Spleen (tissue), 11 donors: ENCODE measurements around the gene LPP. TPM values are rescaled to one million over a fixed set of nuclear protein-coding genes. Genes with fewer than 3 reads are reported as not detected.

Experiments
- DNase-seq: peaks from one replicate; pipeline ENCODE4 v3.0.0-alpha.2; 2020
- H3K27ac ChIP-seq, 8 donors: fragments of 200-600 bp; sonication (generic) in 7 of 8; 1 replicate in 4 of 8; 2 replicates in 4 of 8; pipeline versions ENCODE4 v1.5.0 to v1.8.0; 2016 to 2021; ENCODE audit warnings: inconsistent platforms in 4 of 8, mild to moderate bottlenecking in 4 of 8, moderate library complexity in 1 of 8
- H3K27me3 ChIP-seq, 7 donors: fragments of 200-600 bp; sonication (generic) in 6 of 7; replicated peaks in 1 of 7; 1 replicate in 4 of 7; 2 replicates in 3 of 7; pipeline versions ENCODE4 v1.5.0 to v1.8.0; 2016 to 2021; ENCODE audit warnings: inconsistent platforms in 3 of 7, mild to moderate bottlenecking in 1 of 7
- H3K36me3 ChIP-seq, 6 donors: fragments of 200-600 bp; sonication (generic) in 5 of 6; 1 replicate in 4 of 6; 2 replicates in 2 of 6; pipeline versions ENCODE4 v1.5.0 to v1.8.0; 2016 to 2021; ENCODE audit warnings: inconsistent platforms in 2 of 6
- H3K4me1 ChIP-seq, 6 donors: fragments of 200-600 bp; sonication (generic) in 5 of 6; 1 replicate in 3 of 6; 2 replicates in 3 of 6; pipeline versions ENCODE4 v1.5.0 to v1.8.0; 2016 to 2021; ENCODE audit warnings: inconsistent platforms in 3 of 6
- H3K4me3 ChIP-seq, 8 donors: fragments of 200-600 bp; sonication (generic) in 7 of 8; 1 replicate in 4 of 8; 2 replicates in 4 of 8; pipeline versions ENCODE4 v1.5.0 to v1.8.0; 2016 to 2021; ENCODE audit warnings: inconsistent platforms in 4 of 8, mild to moderate bottlenecking in 4 of 8, moderate library complexity in 2 of 8
- H3K9me3 ChIP-seq, 8 donors: fragments of 200-600 bp; sonication (generic) in 7 of 8; 1 replicate in 4 of 8; 2 replicates in 4 of 8; pipeline versions ENCODE4 v1.5.0 to v1.8.0; 2016 to 2021; ENCODE audit warnings: inconsistent platforms in 4 of 8
- POLR2A ChIP-seq, 3 donors: fragments of 450-650 bp; IDR thresholded peaks; one replicate each; pipeline ENCODE4 v1.5.1; 2017; ENCODE audit warnings: antibody characterized with exemption in 3 of 3, mild to moderate bottlenecking in 1 of 3
- POLR2AphosphoS5 ChIP-seq, 3 donors: sonication (generic); formaldehyde crosslinking; IDR thresholded peaks; one replicate each; pipeline ENCODE4 v1.5.1; 2017; ENCODE audit warnings: antibody characterized with exemption in 3 of 3
- WGBS, 5 donors: extraction: QIAGEN DNeasy Blood & Tissue Kit in 3 of 5; methylation state at CpG; one replicate each; pipeline versions ENCODE4 v1.1.5 to v1.1.7; 2013 to 2018; 5-methylcytosine and 5-hydroxymethylcytosine counted together
- intact Hi-C: fragments of 100-400 bp; cut with DNase I; formaldehyde crosslinking; loops from one replicate; pipeline ENCODE4 v1.15.0; 2023; ENCODE audit warnings: low total_unique reads
- polyA plus RNA-seq, 3 donors: library from polyadenylated mRNA; stranded (reverse); fragments of 200-250 nt; gene quantifications; one replicate each; pipeline ENCODE4 v1.2.1, GENCODE V29; 2013
- total RNA-seq, 7 donors: library from RNA; depleted of rRNA in 3 of 7; stranded (reverse); fragments of >200 nt in 3 of 7; fragmentation: NEBNext Ultra II Directional in 4 of 7; extraction: Animal tissue kit (Norgen Biotek cat#: 25700) in 4 of 7; gene quantifications; one replicate each; pipeline versions ENCODE4 v1.1.0 to v1.2.1, GENCODE V29; 2016 to 2021
- TF ChIP-seq, protein P1 (sequence below), 11 experiments: fragments of 200-600 bp in 7 of 11; fragments of 450-650 bp in 4 of 11; sonication (generic) in 4 of 11; IDR thresholded peaks in 8 of 11; conservative IDR thresholded peaks in 3 of 11; 1 replicate in 7 of 11; 2 replicates in 4 of 11; pipeline versions ENCODE4 v1.4.0 to v1.8.0; 2016 to 2021; ENCODE audit warnings: antibody characterized with exemption in 11 of 11, inconsistent platforms in 4 of 11, mild to moderate bottlenecking in 1 of 11
- donor health status: healthy with polysubstance abuse.
- donor health status: DM: no; HTN: no; CAD: no; lungs with moderate emphysema.
- donor health status: DM: no; HTN: no; CAD: no.
- donor health status: Bipolar disorder and iron deficiency.
- donor health status: healthy.
- donor health status: DM: no; HTN: no; CAD: no.
- donor health status: DM: yes; HTN: yes; CAD: no.

LPP gene
- total and polyA plus RNA-seq, 10 donors: 2.4 to 270 (median 156) TPM

DNA sequence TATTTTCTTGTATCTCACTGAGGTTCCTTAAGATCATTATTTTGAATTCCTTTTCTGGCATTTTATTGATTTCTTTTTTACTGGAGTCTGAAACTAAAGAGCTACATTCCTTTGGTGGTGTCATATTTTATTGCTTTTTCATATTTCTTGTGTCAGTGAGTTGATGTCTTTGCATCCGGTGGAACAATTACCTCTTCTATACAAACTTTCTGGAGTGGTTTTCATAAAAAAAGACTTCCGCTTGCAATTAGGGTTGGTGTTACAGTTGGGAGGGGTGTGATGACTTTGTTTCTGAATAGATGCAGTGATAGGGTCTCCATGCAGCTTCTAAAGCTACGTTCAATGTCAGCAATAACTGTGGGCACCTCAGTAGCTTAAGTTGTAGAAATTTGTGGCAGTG, 181.7 kb downstream of the LPP start:
- H3K4me1 ChIP-seq: peaks cover 4 to 38% (median 17%) of the 10 kb centered on the region in 6 donors
- H3K4me3 ChIP-seq: no peak overlapping the region
- DNase-seq: no peak
- H3K9me3 ChIP-seq: no peaks in the 10 kb centered on the region
- intact Hi-C loops: no loop called here
- TF ChIP-seq POLR2A (IDR thresholded peaks at IDR 0.05): no peak
- TF ChIP-seq, protein P1, sequence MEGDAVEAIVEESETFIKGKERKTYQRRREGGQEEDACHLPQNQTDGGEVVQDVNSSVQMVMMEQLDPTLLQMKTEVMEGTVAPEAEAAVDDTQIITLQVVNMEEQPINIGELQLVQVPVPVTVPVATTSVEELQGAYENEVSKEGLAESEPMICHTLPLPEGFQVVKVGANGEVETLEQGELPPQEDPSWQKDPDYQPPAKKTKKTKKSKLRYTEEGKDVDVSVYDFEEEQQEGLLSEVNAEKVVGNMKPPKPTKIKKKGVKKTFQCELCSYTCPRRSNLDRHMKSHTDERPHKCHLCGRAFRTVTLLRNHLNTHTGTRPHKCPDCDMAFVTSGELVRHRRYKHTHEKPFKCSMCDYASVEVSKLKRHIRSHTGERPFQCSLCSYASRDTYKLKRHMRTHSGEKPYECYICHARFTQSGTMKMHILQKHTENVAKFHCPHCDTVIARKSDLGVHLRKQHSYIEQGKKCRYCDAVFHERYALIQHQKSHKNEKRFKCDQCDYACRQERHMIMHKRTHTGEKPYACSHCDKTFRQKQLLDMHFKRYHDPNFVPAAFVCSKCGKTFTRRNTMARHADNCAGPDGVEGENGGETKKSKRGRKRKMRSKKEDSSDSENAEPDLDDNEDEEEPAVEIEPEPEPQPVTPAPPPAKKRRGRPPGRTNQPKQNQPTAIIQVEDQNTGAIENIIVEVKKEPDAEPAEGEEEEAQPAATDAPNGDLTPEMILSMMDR (IDR thresholded peaks at IDR 0.05 in 8 of 11, conservative IDR thresholded peaks at IDR 0.05 in 3 of 11): no peak
- TF ChIP-seq POLR2AphosphoS5 (IDR thresholded peaks at IDR 0.05): no peak
- no peak overlapping the region for H3K27ac ChIP-seq
- H3K27me3 ChIP-seq: no peaks in the 10 kb centered on the region
- WGBS, 5 donors: 89 to 97% (median 95%) methylated on average over 3 of the region's 3 CpGs
- no peaks in the 10 kb centered on the region for H3K36me3 ChIP-seq

DNA sequence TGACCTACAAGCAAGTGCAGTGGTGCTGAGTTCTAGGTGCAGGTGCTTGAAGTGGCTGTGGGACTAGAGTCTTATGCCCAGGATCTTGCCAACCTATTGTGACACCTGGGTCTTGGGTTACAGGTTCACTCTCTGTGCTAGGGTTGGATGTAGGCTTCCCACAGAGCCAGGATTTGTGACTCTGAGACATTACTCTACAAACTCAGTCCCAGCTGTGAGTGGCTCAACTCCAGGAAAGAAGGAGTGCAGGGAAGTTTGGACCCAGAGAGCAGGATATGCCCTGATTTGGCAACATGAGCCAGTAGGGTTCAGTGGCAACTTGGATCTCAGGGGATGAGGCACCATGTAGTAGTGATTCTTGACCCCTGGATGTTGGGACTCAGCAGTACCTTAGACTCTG, 182.2 kb downstream of the LPP start:
- peaks cover 4 to 38% (median 17%) of the 10 kb centered on the region in 6 donors for H3K4me1 ChIP-seq
- H3K4me3 ChIP-seq: no peak overlapping the region
- H3K9me3 ChIP-seq: no peaks in the 10 kb centered on the region
- no peaks in the 10 kb centered on the region for H3K27me3 ChIP-seq
- no peak overlapping the region for H3K27ac ChIP-seq
- TF ChIP-seq, protein P1 (IDR thresholded peaks at IDR 0.05 in 8 of 11, conservative IDR thresholded peaks at IDR 0.05 in 3 of 11): no peak
- TF ChIP-seq POLR2A (IDR thresholded peaks at IDR 0.05) (no peak), POLR2AphosphoS5 (IDR thresholded peaks at IDR 0.05) (no peak)
- intact Hi-C loops: no loop called here
- DNase-seq: no peak
- H3K36me3 ChIP-seq: no peaks in the 10 kb centered on the region

DNA sequence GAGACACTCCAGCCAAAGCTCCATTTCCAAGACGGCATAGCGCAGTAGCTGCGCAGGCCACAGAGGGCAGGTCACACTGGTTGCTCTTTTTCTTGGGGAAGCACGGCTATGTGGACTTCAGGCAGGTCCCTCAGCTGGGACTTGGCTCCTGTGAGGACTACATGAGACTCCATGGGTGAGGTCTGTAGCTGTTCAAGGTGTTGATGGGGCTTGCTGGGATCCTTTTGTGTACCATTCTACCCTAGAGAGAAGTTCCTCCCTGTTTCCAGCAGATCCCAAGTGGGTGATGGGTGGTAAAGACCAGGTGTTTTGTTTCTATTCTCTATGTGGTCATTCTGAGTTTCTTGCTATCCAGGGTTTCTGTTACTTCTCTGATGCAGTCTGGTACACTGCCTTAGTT, 183.3 kb downstream of the LPP start:
- TF ChIP-seq POLR2AphosphoS5 (IDR thresholded peaks at IDR 0.05): no peak
- TF ChIP-seq, protein P1 (IDR thresholded peaks at IDR 0.05 in 8 of 11, conservative IDR thresholded peaks at IDR 0.05 in 3 of 11): no peak
- no peak overlapping the region for H3K27ac ChIP-seq
- H3K9me3 ChIP-seq: no peaks in the 10 kb centered on the region
- peaks cover 4 to 34% (median 18%) of the 10 kb centered on the region in 6 donors for H3K4me1 ChIP-seq
- intact Hi-C loops: no loop called here
- no peaks in the 10 kb centered on the region for H3K27me3 ChIP-seq
- DNase-seq: no peak
- H3K36me3 ChIP-seq: no peaks in the 10 kb centered on the region
- 98 to 100% (median 98%) methylated on average over 4 of the region's 4 CpGs; no CpG with 5 or more reads in 1 of the 5 donors for WGBS, 5 donors
- H3K4me3 ChIP-seq: no peak overlapping the region

DNA sequence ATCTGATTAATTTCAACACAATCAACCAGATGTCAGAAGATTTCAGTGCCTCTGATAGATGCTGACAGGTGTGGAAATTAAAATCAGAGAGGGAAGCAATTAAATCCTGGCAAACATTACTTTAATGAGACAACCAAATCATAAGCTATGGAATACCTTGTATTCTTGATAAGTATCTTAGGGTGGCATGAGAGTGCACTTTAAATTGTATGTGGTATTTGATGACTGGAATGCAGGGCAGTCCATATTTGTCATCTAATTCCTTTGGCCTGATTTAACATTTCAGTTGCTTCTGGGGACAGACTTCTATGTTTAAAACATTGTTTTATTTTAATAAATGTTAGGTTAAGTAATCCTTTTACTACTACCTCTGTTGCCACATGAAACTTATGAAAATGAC, 184.1 kb downstream of the LPP start:
- no peaks in the 10 kb centered on the region for H3K9me3 ChIP-seq
- DNase-seq: no peak
- no peaks in the 10 kb centered on the region for H3K36me3 ChIP-seq
- no peak overlapping the region for H3K4me3 ChIP-seq
- H3K27ac ChIP-seq: no peak overlapping the region
- peaks cover 4 to 34% (median 18%) of the 10 kb centered on the region in 6 donors for H3K4me1 ChIP-seq
- intact Hi-C loops: no loop called here
- no peaks in the 10 kb centered on the region for H3K27me3 ChIP-seq
- TF ChIP-seq POLR2A (IDR thresholded peaks at IDR 0.05) (no peak), POLR2AphosphoS5 (IDR thresholded peaks at IDR 0.05) (no peak)
- TF ChIP-seq, protein P1 (IDR thresholded peaks at IDR 0.05 in 8 of 11, conservative IDR thresholded peaks at IDR 0.05 in 3 of 11): no peak
